Measurements from ENCODE around the gene CYTH3. TPM values are rescaled to one million over a fixed set of nuclear protein-coding genes. Genes with fewer than 3 reads are reported as not detected.

CYTH3 gene
- total and polyA plus RNA-seq, 8 donors = 3.4 to 12.5 (median 4.5) TPM

DNA sequence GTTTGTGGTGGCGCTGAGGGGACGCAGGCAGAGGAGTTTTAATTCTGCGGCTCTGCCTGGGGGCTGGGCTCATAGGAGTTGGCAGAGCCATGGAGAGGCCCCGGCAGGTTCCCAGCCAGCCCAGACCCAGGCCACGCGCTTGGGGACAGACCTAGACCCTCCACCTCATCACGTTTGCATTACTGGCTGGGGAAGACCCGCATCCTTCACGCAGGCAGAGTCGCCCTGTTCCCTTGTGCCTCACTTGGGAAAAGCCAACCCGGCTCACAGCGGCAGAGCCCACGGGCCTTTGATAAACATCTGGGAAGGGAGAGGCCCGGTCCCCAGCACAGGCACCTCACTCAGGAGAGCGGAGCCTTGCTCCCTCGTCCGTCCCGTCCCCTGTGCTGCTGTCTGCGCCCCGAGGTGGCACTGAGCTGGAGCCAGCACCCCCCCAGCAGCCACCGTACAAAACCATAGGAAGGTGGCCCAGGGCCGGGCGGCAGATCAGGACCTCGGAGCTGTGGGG, 112.8 kb downstream of the CYTH3 start:
- ATAC-seq (no peak), FAIRE-seq (no peak)
- no peak overlapping the region for H3K27ac ChIP-seq

DNA sequence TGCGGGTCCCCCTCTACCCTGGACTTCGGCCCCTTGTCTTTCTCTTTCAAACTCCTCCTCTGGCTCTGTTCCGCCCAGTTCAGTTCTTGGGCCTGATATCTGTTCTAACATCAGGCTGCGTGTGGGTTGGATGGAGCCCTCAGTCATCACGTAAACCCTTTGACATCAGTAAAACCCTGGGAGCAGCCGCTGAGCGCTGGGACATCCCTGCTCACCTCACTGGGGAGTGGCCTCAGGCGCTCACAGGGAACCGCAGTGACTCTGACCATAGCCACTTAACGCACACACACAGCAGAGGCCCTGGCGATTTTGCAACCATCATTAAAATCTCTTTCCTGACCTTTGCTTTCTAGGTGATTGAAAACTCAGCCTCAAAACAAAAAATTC, 113.3 kb downstream of the CYTH3 start:
- no peak for ATAC-seq
- DNase-seq = no peak
- intact Hi-C loops (cut with DNase I) = no loop called here
- Histone ChIP-seq H3K36me3 (peaks cover 0 to 57% (median 7%) of the 10 kb centered on the region in 3 donors), H3K27me3 (no peaks in the 10 kb centered on the region), H3K9me3 (no peaks in the 10 kb centered on the region), H3K27ac (no peak overlapping the region), H3K4me3 (no peak overlapping the region), H3K4me1 (no peaks in the 10 kb centered on the region)
- 90 to 91% methylated on average over 11 of the region's 11 CpGs for WGBS, 2 donors
- TF ChIP-seq, protein P1, sequence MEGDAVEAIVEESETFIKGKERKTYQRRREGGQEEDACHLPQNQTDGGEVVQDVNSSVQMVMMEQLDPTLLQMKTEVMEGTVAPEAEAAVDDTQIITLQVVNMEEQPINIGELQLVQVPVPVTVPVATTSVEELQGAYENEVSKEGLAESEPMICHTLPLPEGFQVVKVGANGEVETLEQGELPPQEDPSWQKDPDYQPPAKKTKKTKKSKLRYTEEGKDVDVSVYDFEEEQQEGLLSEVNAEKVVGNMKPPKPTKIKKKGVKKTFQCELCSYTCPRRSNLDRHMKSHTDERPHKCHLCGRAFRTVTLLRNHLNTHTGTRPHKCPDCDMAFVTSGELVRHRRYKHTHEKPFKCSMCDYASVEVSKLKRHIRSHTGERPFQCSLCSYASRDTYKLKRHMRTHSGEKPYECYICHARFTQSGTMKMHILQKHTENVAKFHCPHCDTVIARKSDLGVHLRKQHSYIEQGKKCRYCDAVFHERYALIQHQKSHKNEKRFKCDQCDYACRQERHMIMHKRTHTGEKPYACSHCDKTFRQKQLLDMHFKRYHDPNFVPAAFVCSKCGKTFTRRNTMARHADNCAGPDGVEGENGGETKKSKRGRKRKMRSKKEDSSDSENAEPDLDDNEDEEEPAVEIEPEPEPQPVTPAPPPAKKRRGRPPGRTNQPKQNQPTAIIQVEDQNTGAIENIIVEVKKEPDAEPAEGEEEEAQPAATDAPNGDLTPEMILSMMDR (IDR thresholded peaks at IDR 0.05) = no peak
- no peak for FAIRE-seq

More for the DNA sequence above, 112.8 kb downstream of the CYTH3 start:
- intact Hi-C loops (cut with DNase I) = no loop called here
- no peak for DNase-seq
- Histone ChIP-seq H3K27me3 (no peaks in the 10 kb centered on the region), H3K9me3 (no peaks in the 10 kb centered on the region), H3K4me3 (no peak overlapping the region), H3K4me1 (no peaks in the 10 kb centered on the region), H3K36me3 (peaks cover 0 to 56% (median 2%) of the 10 kb centered on the region in 3 donors)
- TF ChIP-seq, protein P1 (IDR thresholded peaks at IDR 0.05) = no peak
- 80 to 83% methylated on average over 24 of the region's 24 CpGs for WGBS, 2 donors

DNA sequence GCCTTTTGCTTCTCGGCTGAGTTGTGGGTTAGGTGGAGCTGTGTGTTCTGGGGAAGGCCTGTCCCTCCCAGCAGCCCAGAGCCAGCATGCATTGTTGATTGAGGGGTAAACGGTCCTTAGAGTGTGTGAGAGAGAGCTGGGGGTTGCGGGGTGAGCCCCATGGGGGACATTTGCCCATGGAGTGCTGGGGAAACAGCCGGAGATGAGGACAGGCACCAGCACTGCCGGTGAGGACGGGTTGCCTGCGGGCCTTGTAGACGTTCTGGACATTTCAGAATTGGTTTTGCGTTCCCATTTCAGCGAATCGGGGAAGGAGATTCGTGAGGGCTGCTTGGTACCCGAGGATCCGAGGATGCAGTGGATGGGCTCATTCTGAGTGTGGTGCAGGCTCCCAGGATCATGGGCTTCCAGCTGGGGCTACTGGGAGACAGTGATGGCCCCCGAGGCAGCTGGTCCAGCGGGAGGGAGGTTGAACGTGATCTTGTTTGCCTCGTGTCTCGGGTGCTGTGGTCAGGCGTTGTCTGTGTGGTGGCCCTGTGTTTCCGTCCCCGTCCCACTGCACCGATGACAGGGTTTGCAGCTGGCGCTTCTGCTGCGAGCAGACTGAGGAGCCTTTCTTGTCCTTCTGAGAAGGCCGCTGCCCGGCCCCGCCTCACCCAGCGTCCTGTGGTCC, 113.9 kb downstream of the CYTH3 start:
- TF ChIP-seq, protein P1 (IDR thresholded peaks at IDR 0.05) = no peak
- WGBS, 2 donors = 93 to 94% methylated on average over 29 of the region's 29 CpGs
- Histone ChIP-seq H3K4me1 (no peaks in the 10 kb centered on the region), H3K27ac (no peak overlapping the region), H3K4me3 (no peak overlapping the region), H3K9me3 (no peaks in the 10 kb centered on the region), H3K27me3 (no peaks in the 10 kb centered on the region), H3K36me3 (peaks cover 0 to 62% (median 12%) of the 10 kb centered on the region in 3 donors)
- intact Hi-C loops (cut with DNase I) = no loop called here
- no peak for FAIRE-seq
- no peak for ATAC-seq
- DNase-seq = no peak

DNA sequence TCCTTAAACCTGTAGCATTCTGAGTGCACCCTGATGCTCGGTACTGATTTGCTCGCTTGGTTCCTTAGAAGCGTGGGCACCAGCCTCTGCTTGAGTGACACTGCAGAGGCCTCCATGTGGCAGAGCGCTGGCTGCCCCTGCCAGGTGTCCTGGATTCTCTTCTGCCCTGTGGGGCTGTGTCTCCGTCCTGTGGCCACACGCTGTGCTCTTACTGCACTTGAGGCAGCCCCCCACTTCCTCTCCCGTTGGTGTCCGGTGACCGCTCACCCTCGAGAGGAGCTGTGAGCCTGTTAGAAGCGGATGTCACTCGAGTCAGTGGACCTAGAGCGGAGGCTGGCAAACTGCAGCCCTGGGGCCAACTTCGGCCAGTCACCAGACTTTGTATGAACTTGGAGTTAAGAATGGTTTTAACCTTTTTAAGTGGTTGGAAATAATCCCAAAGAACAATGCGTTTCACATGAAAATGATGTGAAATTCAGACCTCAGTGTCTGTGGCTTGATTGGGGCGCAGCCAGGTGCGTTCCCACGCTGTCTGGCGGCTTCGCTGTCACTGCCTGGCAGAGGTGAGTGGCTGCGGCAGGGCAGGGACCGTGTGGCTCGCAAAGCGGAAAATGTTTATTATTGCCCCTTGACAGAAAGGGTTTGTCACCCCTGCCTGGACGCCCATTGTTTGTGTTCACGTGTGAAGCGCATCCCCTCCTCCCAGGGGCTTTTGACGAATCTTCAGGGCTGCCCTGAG, 114.6 kb downstream of the CYTH3 start:
- H3K9me3 ChIP-seq = no peaks in the 10 kb centered on the region
- H3K27ac ChIP-seq = no peak overlapping the region
- TF ChIP-seq, protein P1 (IDR thresholded peaks at IDR 0.05) = no peak
- WGBS, 2 donors = 94 to 96% methylated on average over 28 of the region's 28 CpGs
- no peak for ATAC-seq
- H3K27me3 ChIP-seq = no peaks in the 10 kb centered on the region
- no peak for DNase-seq
- no peak for FAIRE-seq
- H3K4me3 ChIP-seq = no peak overlapping the region
- intact Hi-C loops (cut with DNase I) = no loop called here
- H3K36me3 ChIP-seq = peaks cover 0 to 62% (median 14%) of the 10 kb centered on the region in 3 donors
- H3K4me1 ChIP-seq = no peaks in the 10 kb centered on the region
